AG04449 (cell line): ENCODE data around the gene DNAJC5.

Experiments used
- CTCF ChIA-PET: fragments of 350-600 bp; formaldehyde crosslinking; extraction: SDS; loops from one replicate; lab custom pipeline; 2021; ENCODE audit warnings: antibody characterized with exemption; lab: Yijun Ruan, JAX
- POLR2A ChIA-PET: fragments of 400-600, 350-600 bp; formaldehyde crosslinking; extraction: SDS; loops from one replicate; lab custom pipeline; 2020; ENCODE audit warnings: antibody characterized with exemption, inconsistent platforms; lab: Yijun Ruan, JAX
- DNase-seq: peaks from one replicate; pipeline ENCODE4 v3.0.0-alpha.2; 2010; ENCODE audit warnings: low read depth, low spot score
- H3K4me3 ChIP-seq: 2 replicates; pipeline ENCODE4 v1.5.1; 2011; ENCODE audit warnings: low read depth, mild to moderate bottlenecking, control low read depth, low read length
- TF ChIP-seq, protein P1 (sequence below): IDR thresholded peaks from one replicate; pipeline ENCODE4 v1.5.1; 2011; ENCODE audit warnings: mild to moderate bottlenecking, moderate library complexity, low read length, control low read depth, inconsistent platforms; ENCODE audit not compliant: insufficient read depth; ENCODE audit errors: missing control alignments

Gene DNAJC5

GRCh38 chr20:63982937-63983336, 88.0 kb downstream of the DNAJC5 start:
- DNase-seq = no peak
- ChIA-PET POLR2A (no interaction called here), CTCF (interaction anchor here (1.3 to 4.7 kb wide), 5 partner anchors 9 to 138 kb away, joined by 3 to 25 read pairs (median 3); partner anchors contain the start of gene TCEA2)
- TF ChIP-seq, protein P1, sequence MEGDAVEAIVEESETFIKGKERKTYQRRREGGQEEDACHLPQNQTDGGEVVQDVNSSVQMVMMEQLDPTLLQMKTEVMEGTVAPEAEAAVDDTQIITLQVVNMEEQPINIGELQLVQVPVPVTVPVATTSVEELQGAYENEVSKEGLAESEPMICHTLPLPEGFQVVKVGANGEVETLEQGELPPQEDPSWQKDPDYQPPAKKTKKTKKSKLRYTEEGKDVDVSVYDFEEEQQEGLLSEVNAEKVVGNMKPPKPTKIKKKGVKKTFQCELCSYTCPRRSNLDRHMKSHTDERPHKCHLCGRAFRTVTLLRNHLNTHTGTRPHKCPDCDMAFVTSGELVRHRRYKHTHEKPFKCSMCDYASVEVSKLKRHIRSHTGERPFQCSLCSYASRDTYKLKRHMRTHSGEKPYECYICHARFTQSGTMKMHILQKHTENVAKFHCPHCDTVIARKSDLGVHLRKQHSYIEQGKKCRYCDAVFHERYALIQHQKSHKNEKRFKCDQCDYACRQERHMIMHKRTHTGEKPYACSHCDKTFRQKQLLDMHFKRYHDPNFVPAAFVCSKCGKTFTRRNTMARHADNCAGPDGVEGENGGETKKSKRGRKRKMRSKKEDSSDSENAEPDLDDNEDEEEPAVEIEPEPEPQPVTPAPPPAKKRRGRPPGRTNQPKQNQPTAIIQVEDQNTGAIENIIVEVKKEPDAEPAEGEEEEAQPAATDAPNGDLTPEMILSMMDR = no peak
- H3K4me3 ChIP-seq = no peak overlapping the region
